HEK293 (cell line): Measurements from ENCODE around the gene MRPL48.

ENCODE experiments used
- CTCF ChIA-PET: fragments of 350-600 bp; formaldehyde crosslinking; extraction: SDS; loops from one replicate; lab custom pipeline; 2021; ENCODE audit warnings: antibody characterized with exemption; lab: Yijun Ruan, JAX
- POLR2A ChIA-PET: fragments of 300-600 bp; formaldehyde crosslinking; extraction: SDS; loops from one replicate; lab custom pipeline; 2020; ENCODE audit warnings: antibody characterized with exemption, inconsistent platforms; lab: Yijun Ruan, JAX
- H3K27ac ChIP-seq: fragments of 200-500 bp; sonication (Bioruptor generic); 2 replicates; pipeline ENCODE4 v1.5.1; 2014; ENCODE audit warnings: low read depth, low read length, control low read depth, inconsistent platforms; ENCODE audit errors: extremely low read depth
- H3K36me3 ChIP-seq, 2 experiments: fragments of 200-500 bp in 1 of 2; sonication (Bioruptor generic) in 1 of 2; 1 replicate in 1 of 2; 2 replicates in 1 of 2; pipeline ENCODE4 v1.5.1; 2014 to 2017; ENCODE audit warnings: inconsistent platforms in 2 of 2, low read length in 2 of 2; ENCODE audit not compliant: control insufficient read depth in 2 of 2, insufficient read depth in 1 of 2
- H3K4me1 ChIP-seq: fragments of 200-500 bp; sonication (Bioruptor generic); 2 replicates; pipeline ENCODE4 v1.5.1; 2014; ENCODE audit warnings: mild to moderate bottlenecking, low read length, inconsistent platforms; ENCODE audit not compliant: control insufficient read depth, insufficient read depth
- H3K4me3 ChIP-seq: 2 replicates; pipeline ENCODE4 v1.5.1; 2011; ENCODE audit warnings: low read depth, mild to moderate bottlenecking, control low read depth, low read length, moderate library complexity
- H3K9me3 ChIP-seq: fragments of 200-500 bp; sonication (Bioruptor generic); 2 replicates; pipeline ENCODE4 v1.5.1; 2014; ENCODE audit warnings: low read depth, low read length, inconsistent platforms; ENCODE audit not compliant: control insufficient read depth, insufficient read depth
- EGR2 ChIP-seq: fragments of 450-650 bp; formaldehyde crosslinking; IDR thresholded peaks from 2 replicates; pipeline ENCODE4 v1.5.1; 2016; ENCODE audit warnings: low read depth, missing biosample characterization, missing genetic modification characterization
- HIC1 ChIP-seq: fragments of 450-650 bp; formaldehyde crosslinking; IDR thresholded peaks from 2 replicates; pipeline ENCODE4 v1.5.1; 2016; ENCODE audit warnings: missing biosample characterization, missing genetic modification characterization
- KLF7 ChIP-seq: fragments of 450-650 bp; formaldehyde crosslinking; IDR thresholded peaks from 2 replicates; pipeline ENCODE4 v1.5.1; 2016; ENCODE audit warnings: missing biosample characterization, missing genetic modification characterization, borderline replicate concordance
- SALL2 ChIP-seq: fragments of 450-650 bp; formaldehyde crosslinking; IDR thresholded peaks from 2 replicates; pipeline ENCODE4 v1.5.0; 2017; ENCODE audit warnings: missing biosample characterization, mild to moderate bottlenecking, missing genetic modification characterization, borderline replicate concordance
- SP7 ChIP-seq: fragments of 450-650 bp; formaldehyde crosslinking; IDR thresholded peaks from 2 replicates; pipeline ENCODE4 v1.5.1; 2016; ENCODE audit warnings: missing biosample characterization, missing genetic modification characterization
- YY1 ChIP-seq: fragments of 450-650 bp; formaldehyde crosslinking; IDR thresholded peaks from 2 replicates; pipeline ENCODE4 v1.5.1; 2018; ENCODE audit warnings: missing biosample characterization, missing genetic modification characterization
- ZBTB7A ChIP-seq: fragments of 450-650 bp; formaldehyde crosslinking; IDR thresholded peaks from 2 replicates; pipeline ENCODE4 v1.5.1; 2016; ENCODE audit warnings: low read depth, missing biosample characterization, missing genetic modification characterization
- ZIC2 ChIP-seq: fragments of 450-650 bp; formaldehyde crosslinking; IDR thresholded peaks from 2 replicates; pipeline ENCODE4 v1.5.1; 2016; ENCODE audit warnings: missing biosample characterization, missing genetic modification characterization
- ZNF112 ChIP-seq: fragments of 450-650 bp; formaldehyde crosslinking; IDR thresholded peaks from 2 replicates; pipeline ENCODE4 v1.5.0; 2017; ENCODE audit warnings: missing biosample characterization, missing genetic modification characterization
- ZNF114 ChIP-seq: fragments of 450-650 bp; formaldehyde crosslinking; IDR thresholded peaks from 2 replicates; pipeline ENCODE4 v1.5.0; 2017; ENCODE audit warnings: missing biosample characterization, missing genetic modification characterization
- ZNF2 ChIP-seq: fragments of 450-650 bp; formaldehyde crosslinking; IDR thresholded peaks from 2 replicates; pipeline ENCODE4 v1.5.1; 2016; ENCODE audit warnings: missing biosample characterization, missing genetic modification characterization
- ZNF548 ChIP-seq: fragments of 450-650 bp; formaldehyde crosslinking; IDR thresholded peaks from 2 replicates; pipeline ENCODE4 v1.5.1; 2016; ENCODE audit warnings: missing biosample characterization, missing genetic modification characterization
- ZNF623 ChIP-seq: fragments of 450-650 bp; formaldehyde crosslinking; IDR thresholded peaks from 2 replicates; pipeline ENCODE4 v1.5.1; 2016; ENCODE audit warnings: missing biosample characterization, missing genetic modification characterization
- ZNF670 ChIP-seq: fragments of 450-650 bp; formaldehyde crosslinking; IDR thresholded peaks from 2 replicates; pipeline ENCODE4 v1.5.1; 2016; ENCODE audit warnings: missing biosample characterization, missing genetic modification characterization, low read depth
- ZNF707 ChIP-seq: fragments of 450-650 bp; formaldehyde crosslinking; IDR thresholded peaks from 2 replicates; pipeline ENCODE4 v1.5.1; 2016; ENCODE audit warnings: missing biosample characterization, missing genetic modification characterization
- ZNF792 ChIP-seq: fragments of 450-650 bp; formaldehyde crosslinking; IDR thresholded peaks from 2 replicates; pipeline ENCODE4 v1.5.1; 2016; ENCODE audit warnings: missing biosample characterization, missing genetic modification characterization
- ZXDB ChIP-seq: fragments of 450-650 bp; formaldehyde crosslinking; IDR thresholded peaks from 2 replicates; pipeline ENCODE4 v1.5.1; 2016; ENCODE audit warnings: missing biosample characterization, missing genetic modification characterization
- TF ChIP-seq, protein P1 (sequence below): fragments of 450-650 bp; formaldehyde crosslinking; IDR thresholded peaks from 2 replicates; pipeline ENCODE4 v1.5.1; 2016; ENCODE audit warnings: missing biosample characterization, missing genetic modification characterization
- TF ChIP-seq, protein P2 (sequence below): fragments of 450-650 bp; formaldehyde crosslinking; IDR thresholded peaks from 2 replicates; pipeline ENCODE4 v1.5.1; 2017; ENCODE audit warnings: missing biosample characterization, missing genetic modification characterization
- TF ChIP-seq, protein P3 (sequence below): fragments of 450-650 bp; formaldehyde crosslinking; IDR thresholded peaks from 2 replicates; pipeline ENCODE4 v1.5.1; 2016; ENCODE audit warnings: missing biosample characterization, missing genetic modification characterization

MRPL48 gene

DNA sequence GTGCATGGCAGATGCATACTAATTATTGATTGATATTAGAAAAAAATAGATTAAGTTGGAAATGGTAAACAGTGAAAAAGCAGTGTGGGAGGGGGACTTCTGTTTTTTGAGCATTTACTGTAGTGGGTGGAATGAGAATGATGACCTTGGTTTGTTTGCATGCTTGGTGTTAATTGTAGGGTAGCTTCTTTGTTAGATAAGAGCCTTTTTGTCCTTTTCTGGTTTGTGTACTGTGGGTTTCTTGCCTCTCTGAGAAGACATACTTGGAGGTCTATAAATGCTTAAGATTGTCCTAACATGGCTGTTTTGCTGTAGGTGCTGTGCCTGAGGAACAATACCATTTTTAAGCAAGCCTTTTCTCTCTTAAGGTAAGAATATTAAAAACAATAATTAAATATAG is 17.0 kb downstream of the MRPL48 start:
- Histone ChIP-seq H3K4me1 (no peaks in the 10 kb centered on the region), H3K36me3 (peaks cover 0 to 6% of the 10 kb centered on the region in 2 experiments; a peak in 1 of 3 replicates), H3K9me3 (no peaks in the 10 kb centered on the region), H3K4me3 (no peak overlapping the region), H3K27ac (no peak overlapping the region)
- ChIA-PET CTCF (interaction anchor here (0.7 kb wide), 2 partner anchors 145 to 1137 kb away, joined by 3 read pairs; no protein-coding TSS in a partner anchor), POLR2A (no interaction called here)
- TF ChIP-seq SP7 (tag by site-specific recombination) (peak; percentile 81), ZXDB (tag by site-specific recombination) (no peak)

DNA sequence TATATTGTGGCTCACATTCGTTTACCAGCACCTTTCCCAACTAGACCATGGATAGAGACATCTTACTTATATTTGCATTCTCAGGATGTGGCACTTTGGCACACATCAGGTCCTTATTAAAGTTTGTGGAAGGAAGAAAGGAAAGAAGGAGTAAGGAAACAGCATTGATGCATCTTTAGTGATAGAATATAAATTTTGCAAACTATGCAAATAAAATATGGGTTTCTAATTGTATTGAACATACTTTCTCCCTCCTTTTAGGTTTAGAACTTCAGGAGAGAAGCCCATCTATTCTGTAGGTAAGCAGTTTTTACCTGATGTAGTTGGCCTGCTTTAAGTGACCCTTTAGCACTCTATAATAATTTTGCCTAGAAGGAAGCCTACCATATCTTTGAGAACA is 20.4 kb downstream of the MRPL48 start:
- TF ChIP-seq YY1 (tag by site-specific recombination) (no peak), ZNF623 (tag by site-specific recombination) (no peak)
- TF ChIP-seq, protein P1, sequence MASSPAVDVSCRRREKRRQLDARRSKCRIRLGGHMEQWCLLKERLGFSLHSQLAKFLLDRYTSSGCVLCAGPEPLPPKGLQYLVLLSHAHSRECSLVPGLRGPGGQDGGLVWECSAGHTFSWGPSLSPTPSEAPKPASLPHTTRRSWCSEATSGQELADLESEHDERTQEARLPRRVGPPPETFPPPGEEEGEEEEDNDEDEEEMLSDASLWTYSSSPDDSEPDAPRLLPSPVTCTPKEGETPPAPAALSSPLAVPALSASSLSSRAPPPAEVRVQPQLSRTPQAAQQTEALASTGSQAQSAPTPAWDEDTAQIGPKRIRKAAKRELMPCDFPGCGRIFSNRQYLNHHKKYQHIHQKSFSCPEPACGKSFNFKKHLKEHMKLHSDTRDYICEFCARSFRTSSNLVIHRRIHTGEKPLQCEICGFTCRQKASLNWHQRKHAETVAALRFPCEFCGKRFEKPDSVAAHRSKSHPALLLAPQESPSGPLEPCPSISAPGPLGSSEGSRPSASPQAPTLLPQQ (tag by site-specific recombination), result no peak
- TF ChIP-seq, protein P2, sequence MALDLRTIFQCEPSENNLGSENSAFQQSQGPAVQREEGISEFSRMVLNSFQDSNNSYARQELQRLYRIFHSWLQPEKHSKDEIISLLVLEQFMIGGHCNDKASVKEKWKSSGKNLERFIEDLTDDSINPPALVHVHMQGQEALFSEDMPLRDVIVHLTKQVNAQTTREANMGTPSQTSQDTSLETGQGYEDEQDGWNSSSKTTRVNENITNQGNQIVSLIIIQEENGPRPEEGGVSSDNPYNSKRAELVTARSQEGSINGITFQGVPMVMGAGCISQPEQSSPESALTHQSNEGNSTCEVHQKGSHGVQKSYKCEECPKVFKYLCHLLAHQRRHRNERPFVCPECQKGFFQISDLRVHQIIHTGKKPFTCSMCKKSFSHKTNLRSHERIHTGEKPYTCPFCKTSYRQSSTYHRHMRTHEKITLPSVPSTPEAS (tag by site-specific recombination), result no peak
- Histone ChIP-seq H3K4me1 (no peaks in the 10 kb centered on the region), H3K27ac (no peak overlapping the region), H3K9me3 (no peaks in the 10 kb centered on the region), H3K36me3 (peaks cover 0 to 6% of the 10 kb centered on the region in 2 experiments; a peak in 1 of 3 replicates), H3K4me3 (no peak overlapping the region)
- CTCF ChIA-PET, result no interaction called here
- POLR2A ChIA-PET, result no interaction called here

GRCh38 chr11:73810637-73811036 is 23.0 kb downstream of the MRPL48 start:
- POLR2A ChIA-PET, result interaction anchor here (0.5 to 0.6 kb wide), 3 partner anchors 48 to 503 kb away, joined by 3 to 4 read pairs (median 3); no protein-coding TSS in a partner anchor
- Histone ChIP-seq H3K27ac (no peak overlapping the region), H3K4me3 (no peak overlapping the region), H3K36me3 (peaks cover 0 to 6% of the 10 kb centered on the region in 2 experiments; a peak in 2 of 3 replicates), H3K9me3 (no peaks in the 10 kb centered on the region), H3K4me1 (no peaks in the 10 kb centered on the region)
- 0 out of 2 replicates have a peak, but pooled peaks have one; percentile 23 for TF ChIP-seq EGR2 (tag by site-specific recombination)
- TF ChIP-seq ZBTB7A, result no peak
- CTCF ChIA-PET, result no interaction called here

DNA sequence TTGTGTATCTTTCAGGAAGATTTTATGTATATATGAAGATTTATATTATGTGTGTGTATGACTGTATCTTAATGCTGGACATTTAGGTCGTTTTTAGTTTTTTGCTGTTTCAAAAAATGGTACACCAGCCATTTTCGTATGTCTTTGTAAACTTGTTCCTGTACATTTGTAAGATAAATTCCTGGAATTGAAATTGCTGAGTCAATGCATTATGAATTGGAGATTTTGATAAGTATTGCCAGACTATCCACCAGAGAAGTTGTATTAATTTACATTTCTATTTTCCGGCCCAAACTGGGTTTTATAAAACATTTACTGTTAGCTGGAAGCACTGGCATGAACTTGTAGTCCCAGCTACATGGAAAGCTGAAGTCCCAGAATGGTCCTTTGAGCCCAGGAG is 24.6 kb downstream of the MRPL48 start:
- no peak overlapping the region for H3K27ac ChIP-seq
- peaks cover 0 to 6% of the 10 kb centered on the region in 2 experiments; a peak in 2 of 3 replicates for H3K36me3 ChIP-seq
- no peak overlapping the region for H3K4me3 ChIP-seq
- ChIA-PET POLR2A (no interaction called here), CTCF (no interaction called here)
- H3K4me1 ChIP-seq, result no peaks in the 10 kb centered on the region
- no peaks in the 10 kb centered on the region for H3K9me3 ChIP-seq
- no peak for TF ChIP-seq SALL2 (tag by site-specific recombination)
- no peak for TF ChIP-seq KLF7 (tag by site-specific recombination)
- no peak for TF ChIP-seq ZIC2 (tag by site-specific recombination)
- TF ChIP-seq HIC1, result no peak
- TF ChIP-seq, protein P3, sequence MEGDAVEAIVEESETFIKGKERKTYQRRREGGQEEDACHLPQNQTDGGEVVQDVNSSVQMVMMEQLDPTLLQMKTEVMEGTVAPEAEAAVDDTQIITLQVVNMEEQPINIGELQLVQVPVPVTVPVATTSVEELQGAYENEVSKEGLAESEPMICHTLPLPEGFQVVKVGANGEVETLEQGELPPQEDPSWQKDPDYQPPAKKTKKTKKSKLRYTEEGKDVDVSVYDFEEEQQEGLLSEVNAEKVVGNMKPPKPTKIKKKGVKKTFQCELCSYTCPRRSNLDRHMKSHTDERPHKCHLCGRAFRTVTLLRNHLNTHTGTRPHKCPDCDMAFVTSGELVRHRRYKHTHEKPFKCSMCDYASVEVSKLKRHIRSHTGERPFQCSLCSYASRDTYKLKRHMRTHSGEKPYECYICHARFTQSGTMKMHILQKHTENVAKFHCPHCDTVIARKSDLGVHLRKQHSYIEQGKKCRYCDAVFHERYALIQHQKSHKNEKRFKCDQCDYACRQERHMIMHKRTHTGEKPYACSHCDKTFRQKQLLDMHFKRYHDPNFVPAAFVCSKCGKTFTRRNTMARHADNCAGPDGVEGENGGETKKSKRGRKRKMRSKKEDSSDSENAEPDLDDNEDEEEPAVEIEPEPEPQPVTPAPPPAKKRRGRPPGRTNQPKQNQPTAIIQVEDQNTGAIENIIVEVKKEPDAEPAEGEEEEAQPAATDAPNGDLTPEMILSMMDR, result no peak
- TF ChIP-seq ZNF114 (tag by site-specific recombination), result no peak
- TF ChIP-seq ZNF112 (tag by site-specific recombination), result no peak
- TF ChIP-seq ZNF670 (tag by site-specific recombination), result no peak
- TF ChIP-seq ZNF707 (tag by site-specific recombination), result no peak
- no peak for TF ChIP-seq ZNF2
- TF ChIP-seq ZNF792 (tag by site-specific recombination), result no peak
- no peak for TF ChIP-seq ZNF548 (tag by site-specific recombination)
